Measurements from ENCODE around the gene FLT1.

- no peak for TF ChIP-seq CTCF (conservative IDR thresholded peaks at IDR 0.05 in 1 of 2, IDR thresholded peaks at IDR 0.05 in 1 of 2; ENCODE audit: low read depth in 1 of 2, low read length in 2 of 2)
- TF ChIP-seq EZH2 (IDR thresholded peaks at IDR 0.05; ENCODE audit: low read length, missing control alignments): no peak
Measured at GRCh38 chr13:28496188-28496564, 1.2 kb upstream of the FLT1 start.

Measured in fibroblast of lung (primary cell).